ENCODE data around the gene TACR3.
"Not testable (repeated sequence)": the region's sequence is repeated elsewhere in the genome, so short reads cannot be mapped to it uniquely, and the experiment has no call there.

TACR3 gene

GRCh38 chr4:103666764-103667163 lies 53.0 kb downstream of the TACR3 start:
- not testable (repeated sequence) for H3K27ac ChIP-seq (ENCODE audit: low read depth, low read length); H3K9me3 ChIP-seq (ENCODE audit: insufficient read depth, low read depth, low read length); H3K9ac ChIP-seq (ENCODE audit: low read depth, low read length); H3K27me3 ChIP-seq (ENCODE audit: insufficient read depth, low read length); H3K36me3 ChIP-seq (ENCODE audit: insufficient read depth, low read length); H3K4me1 ChIP-seq (ENCODE audit: insufficient read depth, low read length); H3K4me3 ChIP-seq (ENCODE audit: low read length)

GRCh38 chr4:103664436-103665075 lies 55.2 kb downstream of the TACR3 start:
- Histone ChIP-seq H3K9me3 (ENCODE audit: insufficient read depth, low read depth, low read length) (no peaks in the 10 kb centered on the region), H3K4me3 (ENCODE audit: low read length) (no peak overlapping the region), H3K4me1 (ENCODE audit: insufficient read depth, low read length) (no peaks in the 10 kb centered on the region), H3K9ac (ENCODE audit: low read depth, low read length) (no peak overlapping the region), H3K27me3 (ENCODE audit: insufficient read depth, low read length) (no peaks in the 10 kb centered on the region), H3K36me3 (ENCODE audit: insufficient read depth, low read length) (no peaks in the 10 kb centered on the region), H3K27ac (ENCODE audit: low read depth, low read length) (no peak overlapping the region)
- 87% methylated on average over 2 of the region's 2 CpGs for WGBS

DNA sequence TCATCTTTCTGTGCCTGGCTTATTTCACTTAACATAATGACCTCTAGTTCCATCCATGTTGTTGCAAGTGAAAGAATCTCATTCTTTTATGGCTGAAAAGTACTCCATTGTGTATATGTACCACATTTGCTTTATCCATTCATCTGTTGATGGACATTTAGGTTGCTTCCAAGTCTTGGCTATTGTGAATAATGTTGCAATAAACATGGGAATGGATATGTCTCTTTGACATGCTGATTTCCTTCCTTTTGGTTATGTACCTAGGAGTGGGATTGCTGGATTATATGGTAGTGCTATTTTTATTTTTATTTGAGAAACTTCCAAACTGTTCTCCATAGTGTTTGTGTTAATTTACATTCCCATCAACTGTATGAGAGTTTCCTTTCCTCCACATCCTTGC lies 71.2 kb downstream of the TACR3 start:
- H3K27me3 ChIP-seq (ENCODE audit: insufficient read depth, low read length), result no peaks in the 10 kb centered on the region
- no peaks in the 10 kb centered on the region for H3K36me3 ChIP-seq (ENCODE audit: insufficient read depth, low read length)
- H3K4me3 ChIP-seq (ENCODE audit: low read length), result no peak overlapping the region
- H3K9me3 ChIP-seq (ENCODE audit: insufficient read depth, low read depth, low read length), result no peaks in the 10 kb centered on the region
- no peaks in the 10 kb centered on the region for H3K4me1 ChIP-seq (ENCODE audit: insufficient read depth, low read length)
- H3K9ac ChIP-seq (ENCODE audit: low read depth, low read length), result no peak overlapping the region
- H3K27ac ChIP-seq (ENCODE audit: low read depth, low read length), result no peak overlapping the region

GRCh38 chr4:103645991-103646390 lies 73.8 kb downstream of the TACR3 start:
- H3K36me3 ChIP-seq (ENCODE audit: insufficient read depth, low read length), result no peaks in the 10 kb centered on the region
- no peaks in the 10 kb centered on the region for H3K4me1 ChIP-seq (ENCODE audit: insufficient read depth, low read length)
- H3K27me3 ChIP-seq (ENCODE audit: insufficient read depth, low read length), result no peaks in the 10 kb centered on the region
- H3K9ac ChIP-seq (ENCODE audit: low read depth, low read length), result no peak overlapping the region
- H3K27ac ChIP-seq (ENCODE audit: low read depth, low read length), result no peak overlapping the region
- over 99% methylated on average over 3 of the region's 4 CpGs for WGBS
- no peak overlapping the region for H3K4me3 ChIP-seq (ENCODE audit: low read length)
- H3K9me3 ChIP-seq (ENCODE audit: insufficient read depth, low read depth, low read length), result no peaks in the 10 kb centered on the region

GRCh38 chr4:103634236-103634635 lies 85.5 kb downstream of the TACR3 start:
- Histone ChIP-seq H3K27me3 (ENCODE audit: insufficient read depth, low read length) (no peaks in the 10 kb centered on the region), H3K4me3 (ENCODE audit: low read length) (no peak overlapping the region), H3K9ac (ENCODE audit: low read depth, low read length) (no peak overlapping the region), H3K27ac (ENCODE audit: low read depth, low read length) (no peak overlapping the region), H3K4me1 (ENCODE audit: insufficient read depth, low read length) (no peaks in the 10 kb centered on the region), H3K9me3 (ENCODE audit: insufficient read depth, low read depth, low read length) (no peaks in the 10 kb centered on the region), H3K36me3 (ENCODE audit: insufficient read depth, low read length) (no peaks in the 10 kb centered on the region)
- 87% methylated on average over 1 of the region's 1 CpG for WGBS

DNA sequence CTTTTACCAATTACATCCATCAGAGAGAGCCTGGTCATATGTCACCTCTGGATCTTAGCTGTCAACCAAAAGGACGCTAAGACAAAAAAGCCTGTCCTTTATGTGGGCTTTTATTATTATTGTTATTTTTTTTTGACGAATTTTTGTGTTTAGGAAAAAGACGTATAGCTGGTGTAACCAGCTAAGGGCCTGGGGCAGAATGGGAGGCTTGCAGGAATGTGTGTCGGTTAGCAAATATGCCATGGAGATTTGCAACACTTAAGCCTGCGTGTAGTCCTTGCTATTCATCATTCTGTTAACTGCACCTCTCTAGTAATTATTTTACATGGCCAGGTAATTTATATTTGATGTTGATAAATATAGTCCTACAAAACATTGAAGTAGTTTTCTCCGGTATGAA lies 93.5 kb downstream of the TACR3 start:
- Histone ChIP-seq H3K27me3 (ENCODE audit: insufficient read depth, low read length) (no peaks in the 10 kb centered on the region), H3K9ac (ENCODE audit: low read depth, low read length) (no peak overlapping the region), H3K4me1 (ENCODE audit: insufficient read depth, low read length) (no peaks in the 10 kb centered on the region), H3K27ac (ENCODE audit: low read depth, low read length) (no peak overlapping the region), H3K36me3 (ENCODE audit: insufficient read depth, low read length) (no peaks in the 10 kb centered on the region), H3K9me3 (ENCODE audit: insufficient read depth, low read depth, low read length) (no peaks in the 10 kb centered on the region), H3K4me3 (ENCODE audit: low read length) (no peak overlapping the region)
- WGBS, result 89% methylated on average over 5 of the region's 6 CpGs

DNA sequence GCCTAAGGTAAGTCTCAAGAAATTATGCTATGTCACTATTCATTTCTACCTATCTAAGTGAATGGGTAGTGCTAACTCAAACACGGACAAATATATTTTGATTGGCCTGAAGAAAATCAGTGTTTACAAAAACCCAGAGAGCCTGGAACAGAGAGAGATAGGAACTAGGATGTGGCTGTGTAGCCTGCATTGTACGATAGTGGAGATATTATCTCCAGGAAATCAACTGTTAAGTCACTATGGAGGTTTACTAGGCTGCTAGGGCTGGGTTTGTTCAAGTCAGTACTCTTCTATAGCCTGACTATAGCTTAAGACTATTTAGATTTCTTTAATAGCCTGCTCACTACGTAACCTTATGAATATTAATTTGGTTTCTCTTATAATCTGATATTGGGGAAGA lies 127.9 kb downstream of the TACR3 start:
- Histone ChIP-seq H3K4me1 (ENCODE audit: insufficient read depth, low read length) (no peaks in the 10 kb centered on the region), H3K4me3 (ENCODE audit: low read length) (no peak overlapping the region), H3K27ac (ENCODE audit: low read depth, low read length) (no peak overlapping the region), H3K9me3 (ENCODE audit: insufficient read depth, low read depth, low read length) (no peaks in the 10 kb centered on the region), H3K27me3 (ENCODE audit: insufficient read depth, low read length) (no peaks in the 10 kb centered on the region), H3K9ac (ENCODE audit: low read depth, low read length) (no peak overlapping the region), H3K36me3 (ENCODE audit: insufficient read depth, low read length) (no peaks in the 10 kb centered on the region)
- WGBS, result 93% methylated on average over 2 of the region's 3 CpGs

DNA sequence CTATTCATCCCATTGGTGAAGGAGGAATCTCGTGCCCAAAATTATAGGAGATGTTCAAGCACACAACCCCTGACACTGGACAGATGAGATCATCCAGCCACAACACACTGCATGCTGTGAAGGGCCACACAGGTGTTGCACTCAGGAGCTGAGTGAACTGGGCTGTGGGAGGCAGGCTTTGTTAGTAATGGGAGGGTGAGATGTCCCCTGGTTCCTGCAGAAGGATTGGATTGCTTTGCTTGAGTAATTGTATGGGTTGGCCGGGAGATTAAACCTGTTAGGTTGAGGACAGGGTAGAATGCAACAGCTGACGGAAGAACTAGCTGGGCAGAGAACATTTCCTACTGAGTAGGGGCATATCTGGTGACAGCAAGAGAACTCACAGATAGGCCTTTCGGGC lies 152.2 kb downstream of the TACR3 start:
- Histone ChIP-seq H3K27ac (ENCODE audit: low read depth, low read length) (no peak overlapping the region), H3K4me1 (ENCODE audit: insufficient read depth, low read length) (no peaks in the 10 kb centered on the region), H3K4me3 (ENCODE audit: low read length) (no peak overlapping the region), H3K27me3 (ENCODE audit: insufficient read depth, low read length) (no peaks in the 10 kb centered on the region), H3K36me3 (ENCODE audit: insufficient read depth, low read length) (no peaks in the 10 kb centered on the region), H3K9me3 (ENCODE audit: insufficient read depth, low read depth, low read length) (no peaks in the 10 kb centered on the region), H3K9ac (ENCODE audit: low read depth, low read length) (no peak overlapping the region)
- 86% methylated on average over 3 of the region's 4 CpGs for WGBS

DNA sequence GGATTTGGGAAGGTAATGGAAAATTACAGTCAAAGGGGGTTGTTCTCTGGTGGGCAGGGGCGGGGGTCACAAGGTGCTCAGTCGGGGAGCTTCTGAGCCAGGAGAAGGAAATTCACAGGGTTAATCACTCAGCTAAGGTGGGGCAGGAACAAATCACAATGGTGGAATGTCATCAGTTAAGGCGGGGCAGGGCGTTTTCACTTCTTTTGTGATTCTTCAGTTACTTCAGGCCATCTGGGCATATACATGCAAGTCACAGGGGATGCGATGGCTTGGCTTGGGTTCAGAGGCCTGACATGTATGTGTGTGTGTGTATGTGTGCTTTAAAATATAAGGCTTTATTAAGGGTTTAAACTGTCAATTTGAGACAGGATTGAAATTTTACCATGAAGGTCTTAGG lies 160.6 kb downstream of the TACR3 start:
- not testable (repeated sequence) for H3K9ac ChIP-seq (ENCODE audit: low read depth, low read length); H3K27me3 ChIP-seq (ENCODE audit: insufficient read depth, low read length); H3K36me3 ChIP-seq (ENCODE audit: insufficient read depth, low read length); H3K27ac ChIP-seq (ENCODE audit: low read depth, low read length); H3K9me3 ChIP-seq (ENCODE audit: insufficient read depth, low read depth, low read length); H3K4me1 ChIP-seq (ENCODE audit: insufficient read depth, low read length); H3K4me3 ChIP-seq (ENCODE audit: low read length)
- WGBS, result 53% methylated on average over 3 of the region's 5 CpGs

All from HUES64 (cell line).